ENCODE data around the gene FBXW11.

- TF ChIP-seq EZH2 (IDR thresholded peaks at IDR 0.05; ENCODE audit: borderline replicate concordance, insufficient read depth, low read length, poor library complexity, severe bottlenecking), result no peak
- no peak for TF ChIP-seq EP300 (conservative IDR thresholded peaks at IDR 0.05; ENCODE audit: poor library complexity, severe bottlenecking)
- no peak for TF ChIP-seq MXI1 (conservative IDR thresholded peaks at IDR 0.05; ENCODE audit: poor library complexity, severe bottlenecking)
- TF ChIP-seq CTCF (IDR thresholded peaks at IDR 0.05; ENCODE audit: poor library complexity, severe bottlenecking), result no peak
- no peak for TF ChIP-seq POLR2AphosphoS5 (IDR thresholded peaks at IDR 0.05)
- no peak for TF ChIP-seq REST (IDR thresholded peaks at IDR 0.05; ENCODE audit: borderline replicate concordance)
- TF ChIP-seq SMC3 (conservative IDR thresholded peaks at IDR 0.05; ENCODE audit: poor library complexity), result no peak
Observed at GRCh38 chr5:171855798-171856763, 150.4 kb downstream of the FBXW11 start.
